Measurements from ENCODE around the gene KIF18A.
A peak's percentile ranks its signal among the peaks of the same experiment; 100 is the strongest.

The KIF18A gene

DNA sequence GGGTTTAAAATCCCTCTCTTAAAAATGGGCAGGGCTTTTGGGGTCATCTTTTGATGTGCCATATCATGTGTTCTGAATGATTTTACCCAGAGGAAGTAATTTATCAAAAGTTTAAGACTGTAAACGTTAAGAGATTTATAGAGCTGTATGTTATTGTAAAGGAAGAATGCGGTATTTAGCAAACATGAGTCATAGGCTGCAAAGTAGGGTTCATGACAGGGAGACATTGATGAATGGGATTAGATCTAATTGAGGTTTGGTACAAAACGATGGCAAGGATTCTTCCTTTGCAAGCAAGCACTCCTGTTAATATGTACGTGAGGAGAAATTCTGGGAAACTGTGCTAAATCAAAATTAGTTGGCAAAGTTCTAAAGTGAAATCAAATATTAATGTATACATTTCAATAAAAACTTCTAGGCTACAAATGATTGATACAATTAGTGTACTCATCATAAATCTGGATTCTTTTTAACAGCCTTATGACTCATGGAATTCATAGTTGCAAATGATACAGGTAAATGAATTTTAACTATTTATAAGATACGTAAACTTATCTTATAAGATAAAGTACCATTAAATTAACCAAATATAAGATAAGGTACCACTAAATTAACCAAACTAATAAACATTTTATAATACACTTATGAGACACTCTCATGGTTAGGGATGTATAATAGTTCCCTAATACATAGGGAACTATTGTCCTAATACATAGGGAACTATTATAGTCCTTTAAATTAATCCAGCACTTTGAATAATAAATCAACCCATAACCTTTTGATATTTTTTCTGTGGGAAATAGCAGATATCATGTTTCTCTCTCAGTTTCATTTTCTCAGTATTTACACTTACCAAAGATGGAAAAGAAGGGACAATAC lies 58.4 kb downstream of the KIF18A start:
- TF ChIP-seq, protein P1, sequence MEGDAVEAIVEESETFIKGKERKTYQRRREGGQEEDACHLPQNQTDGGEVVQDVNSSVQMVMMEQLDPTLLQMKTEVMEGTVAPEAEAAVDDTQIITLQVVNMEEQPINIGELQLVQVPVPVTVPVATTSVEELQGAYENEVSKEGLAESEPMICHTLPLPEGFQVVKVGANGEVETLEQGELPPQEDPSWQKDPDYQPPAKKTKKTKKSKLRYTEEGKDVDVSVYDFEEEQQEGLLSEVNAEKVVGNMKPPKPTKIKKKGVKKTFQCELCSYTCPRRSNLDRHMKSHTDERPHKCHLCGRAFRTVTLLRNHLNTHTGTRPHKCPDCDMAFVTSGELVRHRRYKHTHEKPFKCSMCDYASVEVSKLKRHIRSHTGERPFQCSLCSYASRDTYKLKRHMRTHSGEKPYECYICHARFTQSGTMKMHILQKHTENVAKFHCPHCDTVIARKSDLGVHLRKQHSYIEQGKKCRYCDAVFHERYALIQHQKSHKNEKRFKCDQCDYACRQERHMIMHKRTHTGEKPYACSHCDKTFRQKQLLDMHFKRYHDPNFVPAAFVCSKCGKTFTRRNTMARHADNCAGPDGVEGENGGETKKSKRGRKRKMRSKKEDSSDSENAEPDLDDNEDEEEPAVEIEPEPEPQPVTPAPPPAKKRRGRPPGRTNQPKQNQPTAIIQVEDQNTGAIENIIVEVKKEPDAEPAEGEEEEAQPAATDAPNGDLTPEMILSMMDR (IDR thresholded peaks at IDR 0.05; ENCODE audit: low read depth, low read length) = no peak
- peak; percentile 6 to 27 for DNase-seq (ENCODE audit: low read depth in 2 of 2)
- no peak overlapping the region for H3K4me3 ChIP-seq (replicated peaks in 1 of 2; ENCODE audit: low read depth in 2 of 2, low read length in 2 of 2)

DNA sequence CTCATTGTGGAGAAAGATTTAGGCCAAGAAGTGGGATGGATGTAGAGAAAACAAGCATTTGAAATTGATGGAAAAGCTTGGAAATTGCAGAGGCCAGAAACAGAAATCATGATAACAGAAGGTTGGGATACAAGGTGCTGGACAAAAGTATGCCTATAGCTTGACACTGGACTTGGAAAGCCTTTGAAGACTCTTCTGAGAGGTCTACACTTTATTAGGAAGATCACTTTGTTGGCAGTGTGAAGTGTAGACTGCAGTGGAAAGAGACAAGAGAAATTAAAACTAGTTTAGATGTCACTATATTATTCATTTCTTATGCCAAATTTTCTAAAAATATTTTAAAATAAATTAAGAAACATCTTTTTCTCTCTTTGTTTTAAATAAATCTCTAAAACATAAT lies 59.1 kb downstream of the KIF18A start:
- no peak overlapping the region for H3K4me3 ChIP-seq (replicated peaks in 1 of 2; ENCODE audit: low read depth in 2 of 2, low read length in 2 of 2)
- DNase-seq (ENCODE audit: low read depth in 2 of 2) = no peak
- TF ChIP-seq, protein P1 (IDR thresholded peaks at IDR 0.05; ENCODE audit: low read depth, low read length) = no peak

DNA sequence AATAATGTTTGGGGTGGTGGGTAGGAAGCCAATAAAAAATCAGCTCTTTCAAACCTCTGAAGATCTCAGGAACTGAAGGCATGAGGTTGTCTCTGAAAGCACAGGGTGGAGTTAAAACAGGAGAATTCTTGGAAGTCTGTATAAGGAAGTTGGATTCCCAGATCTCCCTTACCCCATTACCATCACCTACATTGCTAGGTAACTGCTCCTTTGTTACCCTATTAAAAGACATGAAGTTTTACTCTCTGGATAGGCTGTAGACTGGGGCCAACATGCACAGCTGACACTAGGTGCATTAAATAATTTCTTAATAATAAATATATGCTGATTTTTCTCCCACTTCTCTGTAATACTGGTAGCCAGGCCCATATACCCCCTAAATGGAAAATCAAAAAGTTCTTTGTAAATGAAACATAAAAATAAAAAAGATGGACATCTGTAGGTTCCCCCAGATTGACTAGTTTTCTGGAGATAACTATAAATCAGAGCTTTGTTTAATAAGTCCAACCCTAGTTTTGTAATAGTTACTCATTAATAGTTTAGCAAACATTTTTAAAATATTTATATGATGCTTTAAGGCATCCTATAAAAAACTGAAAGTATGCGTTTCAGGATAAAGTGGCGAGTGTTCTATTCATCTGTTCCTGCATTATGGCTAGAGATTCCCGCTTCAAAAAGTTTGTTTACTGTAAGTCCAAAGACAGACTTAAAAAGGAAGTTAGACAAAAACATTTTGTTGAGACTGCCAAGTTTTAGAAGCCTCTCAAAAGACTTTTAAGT lies 63.8 kb downstream of the KIF18A start:
- TF ChIP-seq, protein P1 (IDR thresholded peaks at IDR 0.05; ENCODE audit: low read depth, low read length) = no peak
- no peak overlapping the region for H3K4me3 ChIP-seq (replicated peaks in 1 of 2; ENCODE audit: low read depth in 2 of 2, low read length in 2 of 2)
- no peak for DNase-seq (ENCODE audit: low read depth in 2 of 2)

DNA sequence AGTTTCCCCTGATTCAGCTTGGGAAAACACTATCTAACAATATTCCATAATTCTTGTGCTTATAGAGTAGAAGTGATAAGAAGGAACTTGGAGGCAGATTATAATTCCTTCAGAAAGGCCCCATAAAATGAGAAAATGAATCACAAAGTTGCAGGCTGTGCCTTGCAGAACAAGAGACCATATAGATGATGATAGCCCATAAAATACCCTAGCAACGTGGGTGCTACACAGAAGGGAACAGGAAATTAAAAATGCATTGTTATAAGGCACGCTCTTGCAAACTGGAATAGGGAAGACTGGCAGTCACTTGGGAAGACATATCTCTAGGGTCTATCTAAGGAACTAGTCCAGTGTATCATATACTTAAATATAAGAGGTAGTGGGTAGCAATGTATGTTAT lies 67.6 kb downstream of the KIF18A start:
- TF ChIP-seq, protein P1 (IDR thresholded peaks at IDR 0.05; ENCODE audit: low read depth, low read length) = no peak
- no peak for DNase-seq (ENCODE audit: low read depth in 2 of 2)
- H3K4me3 ChIP-seq (replicated peaks in 1 of 2; ENCODE audit: low read depth in 2 of 2, low read length in 2 of 2) = no peak overlapping the region

DNA sequence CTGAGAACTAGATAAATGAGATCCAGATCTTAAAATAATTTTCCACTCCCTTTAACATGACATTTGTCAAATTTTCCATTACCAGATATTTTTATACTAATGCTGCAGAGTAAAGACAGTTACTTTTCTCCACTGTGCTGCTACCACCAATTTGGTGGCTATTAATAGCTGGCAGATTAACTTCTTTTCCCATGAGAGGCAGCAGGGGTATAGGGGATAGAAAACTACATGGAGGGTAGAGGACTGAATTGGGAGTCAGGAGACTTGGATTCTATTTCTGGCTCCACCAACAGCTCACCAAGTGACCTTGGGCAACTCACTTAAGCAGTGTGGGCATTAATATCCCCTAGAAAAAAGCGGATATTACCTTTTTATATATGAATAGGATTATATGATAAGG lies 69.2 kb downstream of the KIF18A start:
- TF ChIP-seq, protein P1 (IDR thresholded peaks at IDR 0.05; ENCODE audit: low read depth, low read length) = no peak
- no peak for DNase-seq (ENCODE audit: low read depth in 2 of 2)
- no peak overlapping the region for H3K4me3 ChIP-seq (replicated peaks in 1 of 2; ENCODE audit: low read depth in 2 of 2, low read length in 2 of 2)

DNA sequence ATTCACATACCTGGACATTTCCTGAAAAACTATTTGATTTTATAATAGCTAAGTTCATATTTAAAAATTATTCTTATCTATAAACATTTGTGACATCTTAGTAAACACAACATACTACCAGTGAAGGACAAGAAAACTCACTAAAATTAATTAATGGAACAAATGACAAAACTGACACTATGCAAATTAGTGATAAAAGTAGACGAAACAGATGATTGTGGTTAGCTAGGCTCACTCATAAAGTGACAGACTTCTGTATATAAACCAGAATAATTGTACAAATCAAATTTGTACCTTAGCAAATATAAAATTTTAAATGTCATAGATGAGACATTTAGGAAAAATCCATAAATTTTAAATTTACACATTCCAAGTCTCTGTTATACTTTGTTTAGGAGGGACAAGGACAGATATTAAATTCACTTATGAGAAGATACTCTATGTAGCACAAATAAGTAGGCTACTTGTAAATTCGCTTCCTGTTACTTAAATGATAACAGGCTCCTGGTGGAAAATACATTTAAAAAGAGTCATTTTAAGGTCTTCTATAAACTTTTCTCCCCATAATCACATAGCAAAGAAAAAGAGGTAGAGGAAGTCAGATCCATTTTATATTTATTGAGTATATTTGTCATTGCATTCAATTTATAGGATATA lies 81.2 kb downstream of the KIF18A start:
- H3K4me3 ChIP-seq (replicated peaks in 1 of 2; ENCODE audit: low read depth in 2 of 2, low read length in 2 of 2) = no peak overlapping the region
- TF ChIP-seq, protein P1 (IDR thresholded peaks at IDR 0.05; ENCODE audit: low read depth, low read length) = no peak
- DNase-seq (ENCODE audit: low read depth in 2 of 2) = no peak
